ENCODE data around the gene SLC25A47. TPM values are rescaled to one million over a fixed set of nuclear protein-coding genes. Genes with fewer than 3 reads are reported as not detected.

Gene SLC25A47
- total RNA-seq, 2 donors from 2014 or later, result not detected

DNA sequence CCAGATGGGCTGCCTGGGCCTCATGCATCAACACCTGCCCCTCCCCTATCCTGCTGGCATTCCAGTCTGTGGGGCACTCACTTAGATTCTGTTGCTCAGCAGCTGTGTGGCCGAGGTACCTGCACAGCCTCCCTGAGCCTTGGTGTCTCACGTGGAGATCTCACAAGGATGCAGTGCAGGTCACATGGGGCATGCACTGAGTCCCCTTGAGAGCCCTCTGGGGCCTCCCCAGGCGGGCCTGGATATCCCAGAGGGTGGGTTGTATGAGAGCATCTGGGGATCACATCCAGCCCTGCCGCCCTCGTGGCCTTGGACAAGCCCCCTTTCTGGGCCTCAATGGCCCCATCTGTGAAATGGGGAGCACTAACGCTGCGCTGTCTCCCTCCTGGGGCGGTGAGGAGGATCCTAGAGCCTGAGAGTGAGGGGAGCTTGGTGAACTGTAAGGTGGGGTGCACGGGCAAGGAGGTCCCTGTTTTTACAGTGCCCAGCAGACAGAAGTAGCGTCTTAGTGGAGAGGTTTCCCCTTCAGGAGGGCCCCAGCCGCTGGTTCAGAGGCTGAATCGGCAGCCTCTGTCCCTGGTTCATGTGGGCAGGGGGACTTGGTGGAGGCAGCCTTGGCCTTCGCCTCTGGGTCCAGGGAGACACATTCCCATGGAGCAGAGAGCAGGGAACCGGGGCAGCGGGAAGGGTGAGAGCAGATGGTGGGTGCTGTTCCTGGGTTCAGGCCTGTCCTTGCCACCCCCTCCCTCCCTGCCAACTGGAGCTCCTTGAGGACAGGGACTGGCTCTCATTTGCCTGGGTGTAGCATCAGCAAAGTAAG is 791 bp upstream of the SLC25A47 start:
- H3K9ac ChIP-seq (ENCODE audit: low read depth in 2 of 2, low read length in 2 of 2), result no peak overlapping the region
- H3K4me3 ChIP-seq, result no peak overlapping the region
- H3K4me1 ChIP-seq, result peaks cover 4% of the 10 kb centered on the region
- intact Hi-C loops (cut with DNase I), result no loop called here
- H3K9me3 ChIP-seq, result no peaks in the 10 kb centered on the region
- no peak overlapping the region for H3K27ac ChIP-seq
- no peaks in the 10 kb centered on the region for H3K27me3 ChIP-seq
- H3K36me3 ChIP-seq, result no peaks in the 10 kb centered on the region
- TF ChIP-seq CTCF (IDR thresholded peaks at IDR 0.05), result no peak
- no peak for DNase-seq

- Histone ChIP-seq H3K27me3 (no peaks in the 10 kb centered on the region), H3K9me3 (no peaks in the 10 kb centered on the region), H3K27ac (no peak overlapping the region), H3K4me3 (no peak overlapping the region), H3K4me1 (no peaks in the 10 kb centered on the region), H3K36me3 (no peaks in the 10 kb centered on the region), H3K9ac (ENCODE audit: low read depth in 2 of 2, low read length in 2 of 2) (no peak overlapping the region)
- no peak for TF ChIP-seq CTCF (IDR thresholded peaks at IDR 0.05)
- intact Hi-C loops (cut with DNase I), result no loop called here
- DNase-seq, result no peak
Observed at GRCh38 chr14:100323942-100324307, 786 bp downstream of the SLC25A47 start.

DNA sequence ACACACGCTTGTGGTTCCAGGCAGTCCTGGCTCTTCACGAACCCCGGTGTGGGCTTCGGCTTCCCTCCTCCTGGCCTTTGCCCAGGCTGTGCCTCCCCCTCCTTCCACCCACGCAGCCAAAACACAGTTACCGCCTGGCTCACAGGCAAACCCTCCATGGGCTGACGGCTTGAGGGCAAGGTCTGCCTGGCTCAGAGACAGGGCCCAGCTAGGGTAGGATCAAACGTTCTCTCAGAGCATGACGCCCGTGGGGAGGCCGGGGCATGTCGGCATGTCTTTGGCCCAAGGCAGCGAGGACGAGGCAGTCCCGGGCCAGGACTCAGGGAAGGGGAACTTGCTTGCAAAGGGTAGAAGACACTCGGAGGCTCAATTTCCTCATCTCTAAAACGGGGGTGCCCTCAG is 2.1 kb downstream of the SLC25A47 start:
- Histone ChIP-seq H3K4me3 (no peak overlapping the region), H3K9ac (ENCODE audit: low read depth in 2 of 2, low read length in 2 of 2) (peak overlapping the region in 1 of 2 donors; percentile 5), H3K9me3 (no peaks in the 10 kb centered on the region), H3K36me3 (no peaks in the 10 kb centered on the region), H3K27ac (no peak overlapping the region), H3K4me1 (no peaks in the 10 kb centered on the region), H3K27me3 (no peaks in the 10 kb centered on the region)
- DNase-seq, result no peak
- TF ChIP-seq CTCF (IDR thresholded peaks at IDR 0.05), result no peak
- intact Hi-C loops (cut with DNase I), result no loop called here

GRCh38 chr14:100325958-100326357 is 2.8 kb downstream of the SLC25A47 start:
- DNase-seq, result no peak
- H3K4me3 ChIP-seq, result no peak overlapping the region
- intact Hi-C loops (cut with DNase I), result no loop called here
- no peaks in the 10 kb centered on the region for H3K9me3 ChIP-seq
- no peaks in the 10 kb centered on the region for H3K27me3 ChIP-seq
- no peaks in the 10 kb centered on the region for H3K4me1 ChIP-seq
- no peak overlapping the region for H3K27ac ChIP-seq
- H3K9ac ChIP-seq (ENCODE audit: low read depth in 2 of 2, low read length in 2 of 2), result no peak overlapping the region
- no peak for TF ChIP-seq CTCF (IDR thresholded peaks at IDR 0.05)
- H3K36me3 ChIP-seq, result no peaks in the 10 kb centered on the region

DNA sequence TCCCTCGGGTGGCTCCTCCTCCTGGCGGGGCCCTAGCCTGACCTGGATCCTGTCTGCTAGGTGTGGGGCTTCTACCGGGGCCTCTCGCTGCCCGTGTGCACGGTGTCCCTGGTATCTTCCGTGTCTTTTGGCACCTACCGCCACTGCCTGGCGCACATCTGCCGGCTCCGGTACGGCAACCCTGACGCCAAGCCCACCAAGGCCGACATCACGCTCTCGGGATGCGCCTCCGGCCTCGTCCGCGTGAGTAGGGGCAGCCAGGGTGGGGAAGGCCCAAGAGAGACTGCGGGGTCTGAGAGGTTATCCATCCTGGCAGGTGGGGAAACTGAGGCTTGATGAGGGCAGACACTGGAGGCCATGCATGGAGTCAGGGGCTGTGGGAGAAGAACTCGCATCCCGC is 4.0 kb downstream of the SLC25A47 start:
- no peak overlapping the region for H3K4me3 ChIP-seq
- intact Hi-C loops (cut with DNase I), result no loop called here
- H3K9ac ChIP-seq (ENCODE audit: low read depth in 2 of 2, low read length in 2 of 2), result no peak overlapping the region
- no peak for TF ChIP-seq CTCF (IDR thresholded peaks at IDR 0.05)
- no peaks in the 10 kb centered on the region for H3K36me3 ChIP-seq
- H3K27me3 ChIP-seq, result no peaks in the 10 kb centered on the region
- DNase-seq, result no peak
- no peaks in the 10 kb centered on the region for H3K9me3 ChIP-seq
- no peaks in the 10 kb centered on the region for H3K4me1 ChIP-seq
- no peak overlapping the region for H3K27ac ChIP-seq
